Body of pancreas (tissue), 4 donors: ENCODE measurements around the gene ACER1. TPM values are rescaled to one million over a fixed set of nuclear protein-coding genes. Genes with fewer than 3 reads are reported as not detected.

Experiments used
- ATAC-seq: fragments of 150-250 bp; one replicate; pipeline ENCODE4 v1.9.1; 2016
- DNase-seq, 4 donors: peaks; one replicate each; pipeline ENCODE4 v3.0.0-alpha.2; 2019
- H3K27ac ChIP-seq, 4 donors: fragments of 200-600 bp; sonication (generic); 1 replicate in 3 of 4; 2 replicates in 1 of 4; pipeline versions ENCODE4 v1.5.1 to v1.6.1; 2016 to 2019; ENCODE audit warnings: mild to moderate bottlenecking in 1 of 4, mixed read lengths in 1 of 4, moderate library complexity in 1 of 4
- H3K27me3 ChIP-seq, 2 donors: fragments of 200-600 bp; sonication (generic); one replicate each; pipeline ENCODE4 v1.6.0; 2016; ENCODE audit warnings: mild to moderate bottlenecking in 1 of 2
- H3K36me3 ChIP-seq, 2 donors: fragments of 200-600 bp; sonication (generic); replicated peaks in 1 of 2; 2 replicates each; pipeline ENCODE4 v1.5.1; 2016; ENCODE audit warnings: low read depth in 2 of 2; ENCODE audit not compliant: insufficient read depth in 1 of 2
- H3K4me1 ChIP-seq: fragments of 200-600 bp; sonication (generic); one replicate; pipeline ENCODE4 v1.6.0; 2016
- H3K4me3 ChIP-seq, 2 donors: fragments of 200-600 bp; sonication (generic); 1 replicate in 1 of 2; 2 replicates in 1 of 2; pipeline ENCODE4 v1.5.1; 2016 to 2019
- H3K9me3 ChIP-seq, 3 donors: fragments of 200-600 bp; sonication (generic); 1 replicate in 2 of 3; 2 replicates in 1 of 3; pipeline ENCODE4 v1.5.1; 2016
- CTCF ChIP-seq, 7 experiments: fragments of 450-650 bp in 4 of 7; fragments of 200-600 bp in 3 of 7; sonication (generic) in 3 of 7; IDR thresholded peaks; one replicate each; pipeline ENCODE4 v1.5.1; 2016 to 2019; ENCODE audit warnings: antibody characterized with exemption in 7 of 7
- POLR2A ChIP-seq, 3 donors: fragments of 450-650 bp; IDR thresholded peaks; one replicate each; pipeline ENCODE4 v1.6.1; 2016; ENCODE audit warnings: antibody characterized with exemption in 3 of 3, mild to moderate bottlenecking in 2 of 3
- WGBS, 2 donors: methylation state at CpG; one replicate each; pipeline ENCODE4 v1.1.5; 2017; 5-methylcytosine and 5-hydroxymethylcytosine counted together
- intact Hi-C: fragments of 100-400 bp; cut with DNase I; formaldehyde crosslinking; loops from one replicate; pipeline ENCODE4 v1.15.1; 2023
- total RNA-seq, 2 donors: library from RNA; depleted of rRNA; stranded (reverse); fragments of >200 nt; gene quantifications; one replicate each; pipeline ENCODE4 v1.1.0, GENCODE V29; 2016

Gene ACER1
- total RNA-seq, 2 donors from 2014 or later, result not detected

DNA sequence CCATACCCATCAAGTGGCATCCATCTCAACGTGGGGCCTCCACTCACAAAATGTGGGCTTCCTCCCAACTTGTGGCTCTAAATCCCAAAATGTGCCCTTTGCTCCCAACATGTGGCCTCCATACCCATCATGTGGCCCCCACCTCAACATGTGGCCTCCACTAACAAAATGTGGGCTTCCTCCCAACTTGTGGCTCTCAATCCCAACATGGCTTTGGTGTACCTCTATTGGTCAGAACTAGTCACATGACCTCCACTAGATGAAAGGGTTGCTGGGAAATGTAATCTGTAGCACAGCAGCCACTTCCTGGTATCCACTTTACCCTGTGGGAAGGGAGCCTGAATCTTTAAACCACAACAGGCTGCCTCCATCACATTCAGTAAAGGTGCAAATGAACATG, 10.1 kb upstream of the ACER1 start:
- Histone ChIP-seq H3K27ac (no peak overlapping the region), H3K36me3 (no peaks in the 10 kb centered on the region), H3K9me3 (no peaks in the 10 kb centered on the region), H3K27me3 (no peaks in the 10 kb centered on the region), H3K4me1 (no peaks in the 10 kb centered on the region), H3K4me3 (no peak overlapping the region)
- intact Hi-C loops, result no loop called here
- WGBS, 2 donors, result 100% methylated on average over 1 of the region's 1 CpG
- TF ChIP-seq CTCF (IDR thresholded peaks at IDR 0.05) (no peak), POLR2A (IDR thresholded peaks at IDR 0.05) (no peak)
- no peak for DNase-seq
- no peak for ATAC-seq

DNA sequence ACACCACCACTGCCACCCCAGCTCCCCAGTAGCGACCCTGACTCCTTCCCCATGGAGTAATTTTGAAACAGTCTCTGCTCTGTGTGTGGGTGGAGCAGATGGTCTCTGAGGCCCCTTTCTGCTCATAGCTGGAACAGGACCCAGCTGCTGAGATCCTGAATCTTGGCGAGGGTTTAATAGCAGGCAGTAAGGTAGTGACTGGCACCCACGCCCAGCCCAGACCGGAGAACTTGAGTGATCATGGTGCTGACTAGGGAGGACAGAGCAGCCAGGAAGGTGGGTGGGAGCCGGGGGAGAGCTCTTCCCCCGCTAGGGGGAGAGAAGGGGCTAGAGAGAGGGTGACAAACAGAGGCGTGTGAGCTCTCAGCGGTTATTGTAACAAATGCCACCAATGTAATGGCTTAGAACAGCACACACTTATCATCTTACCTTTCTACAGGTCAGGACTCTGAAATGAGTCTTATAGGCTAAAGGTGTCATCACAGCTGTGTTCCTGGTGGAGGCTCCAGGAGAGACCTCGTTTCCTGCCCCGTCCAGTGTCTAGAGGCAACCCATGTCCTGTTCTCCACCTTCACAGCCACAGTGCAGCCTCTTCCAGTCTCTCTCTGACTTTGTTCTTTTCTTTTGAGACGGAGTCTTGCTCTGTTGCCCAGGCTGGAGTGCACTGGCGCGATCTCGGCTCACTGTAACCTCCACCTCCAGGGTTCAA, 7.2 kb upstream of the ACER1 start:
- TF ChIP-seq POLR2A (IDR thresholded peaks at IDR 0.05) (no peak), CTCF (IDR thresholded peaks at IDR 0.05) (no peak)
- ATAC-seq, result no peak
- Histone ChIP-seq H3K4me3 (no peak overlapping the region), H3K9me3 (no peaks in the 10 kb centered on the region), H3K36me3 (no peaks in the 10 kb centered on the region), H3K27ac (no peak overlapping the region), H3K4me1 (no peaks in the 10 kb centered on the region), H3K27me3 (no peaks in the 10 kb centered on the region)
- intact Hi-C loops, result no loop called here
- no peak for DNase-seq
- 62 to 67% methylated on average over 14 of the region's 14 CpGs for WGBS, 2 donors

- 54 to 65% methylated on average over 6 of the region's 6 CpGs for WGBS, 2 donors
- Histone ChIP-seq H3K27ac (no peak overlapping the region), H3K9me3 (no peaks in the 10 kb centered on the region), H3K4me1 (no peaks in the 10 kb centered on the region), H3K27me3 (no peaks in the 10 kb centered on the region), H3K36me3 (no peaks in the 10 kb centered on the region), H3K4me3 (no peak overlapping the region)
- DNase-seq (no peak), ATAC-seq (no peak)
- intact Hi-C loops, result no loop called here
- TF ChIP-seq POLR2A (IDR thresholded peaks at IDR 0.05) (no peak), CTCF (IDR thresholded peaks at IDR 0.05) (no peak)
Observed at GRCh38 chr19:6334490-6335285, 1.3 kb upstream of the ACER1 start.

DNA sequence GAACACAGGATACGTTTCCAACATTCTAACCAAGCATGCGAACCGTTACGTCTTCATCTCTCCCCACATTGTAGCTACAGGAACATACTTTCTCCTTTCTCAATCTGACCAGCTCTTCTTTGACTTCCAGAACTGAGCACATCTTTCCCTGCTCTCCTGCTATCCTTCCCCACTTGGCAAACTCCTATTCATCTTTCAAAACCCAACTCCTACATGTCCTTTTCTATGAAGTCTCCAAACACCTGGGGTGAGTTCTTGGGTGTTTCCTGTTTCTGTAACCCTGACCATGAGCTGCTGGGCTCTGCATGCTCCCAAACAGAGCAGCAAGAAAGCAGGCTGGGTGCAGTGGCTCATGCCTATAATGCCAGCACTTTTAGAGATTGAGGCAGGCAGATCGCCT, 6.6 kb downstream of the ACER1 start:
- intact Hi-C loops, result no loop called here
- H3K27ac ChIP-seq, result no peak overlapping the region
- no peak for ATAC-seq
- WGBS, 2 donors, result 75 to 82% methylated on average over 5 of the region's 5 CpGs
- H3K4me1 ChIP-seq, result no peaks in the 10 kb centered on the region
- TF ChIP-seq CTCF (IDR thresholded peaks at IDR 0.05) (no peak), POLR2A (IDR thresholded peaks at IDR 0.05) (no peak)
- H3K4me3 ChIP-seq, result no peak overlapping the region
- DNase-seq, result no peak
- no peaks in the 10 kb centered on the region for H3K9me3 ChIP-seq
- no peaks in the 10 kb centered on the region for H3K36me3 ChIP-seq
- H3K27me3 ChIP-seq, result no peaks in the 10 kb centered on the region
